Measurements from ENCODE around the gene B4GALT5.

DNA sequence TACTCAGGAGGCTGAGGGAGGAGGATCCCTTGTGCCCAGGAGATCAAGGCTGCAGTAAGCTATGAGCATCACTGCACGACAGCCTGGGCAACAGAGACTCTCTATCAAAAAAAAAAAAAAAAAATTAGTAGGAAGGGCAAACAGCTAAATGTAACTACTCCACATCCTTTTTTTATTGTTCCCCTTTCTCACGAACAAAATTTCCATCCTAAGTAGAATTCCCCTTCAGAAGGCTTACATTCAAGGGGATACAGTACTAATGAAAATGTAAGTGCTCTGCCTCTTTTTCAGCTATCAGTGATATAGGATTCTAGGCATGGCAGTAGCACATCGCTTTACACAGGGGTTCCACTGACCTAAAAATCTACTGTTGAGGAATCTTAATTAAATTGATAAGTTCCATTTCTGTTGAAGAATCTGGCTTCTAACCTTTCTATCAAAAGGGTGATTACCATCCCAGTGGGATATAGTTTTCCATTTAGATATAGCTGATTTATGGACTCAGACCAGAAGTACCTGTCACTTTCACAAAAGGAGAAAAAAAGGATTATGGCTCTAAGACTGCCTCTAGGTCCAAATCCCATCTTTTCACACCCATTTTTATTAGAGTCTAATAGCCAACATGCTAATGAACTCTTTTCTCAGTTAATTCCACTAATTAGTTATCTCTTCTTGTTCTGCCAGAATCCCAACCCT, 2.6 kb downstream of the B4GALT5 start:
- TF ChIP-seq, protein P1, sequence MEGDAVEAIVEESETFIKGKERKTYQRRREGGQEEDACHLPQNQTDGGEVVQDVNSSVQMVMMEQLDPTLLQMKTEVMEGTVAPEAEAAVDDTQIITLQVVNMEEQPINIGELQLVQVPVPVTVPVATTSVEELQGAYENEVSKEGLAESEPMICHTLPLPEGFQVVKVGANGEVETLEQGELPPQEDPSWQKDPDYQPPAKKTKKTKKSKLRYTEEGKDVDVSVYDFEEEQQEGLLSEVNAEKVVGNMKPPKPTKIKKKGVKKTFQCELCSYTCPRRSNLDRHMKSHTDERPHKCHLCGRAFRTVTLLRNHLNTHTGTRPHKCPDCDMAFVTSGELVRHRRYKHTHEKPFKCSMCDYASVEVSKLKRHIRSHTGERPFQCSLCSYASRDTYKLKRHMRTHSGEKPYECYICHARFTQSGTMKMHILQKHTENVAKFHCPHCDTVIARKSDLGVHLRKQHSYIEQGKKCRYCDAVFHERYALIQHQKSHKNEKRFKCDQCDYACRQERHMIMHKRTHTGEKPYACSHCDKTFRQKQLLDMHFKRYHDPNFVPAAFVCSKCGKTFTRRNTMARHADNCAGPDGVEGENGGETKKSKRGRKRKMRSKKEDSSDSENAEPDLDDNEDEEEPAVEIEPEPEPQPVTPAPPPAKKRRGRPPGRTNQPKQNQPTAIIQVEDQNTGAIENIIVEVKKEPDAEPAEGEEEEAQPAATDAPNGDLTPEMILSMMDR (IDR thresholded peaks at IDR 0.05; ENCODE audit: low read depth, low read length): no peak
- TF ChIP-seq EZH2phosphoT487 (IDR thresholded peaks at IDR 0.05; ENCODE audit: low read depth): no peak

All from OCI-LY3 (cell line).